HepG2 (cell line): ENCODE data around the gene HELT. TPM values are rescaled to one million over a fixed set of nuclear protein-coding genes. Genes with fewer than 3 reads are reported as not detected.

Source experiments
- ATAC-seq: fragments of 200-7000 bp; cut with Tn5 transposase; 3 replicates; pipeline ENCODE4 v1.9.1; 2020; ENCODE audit warnings: mild to moderate bottlenecking, moderate library complexity
- BruUV-seq: library from RNA; stranded (reverse); fragments of 400-500 nt; replicated peaks from 2 replicates; lab custom pipeline; 2021; lab: Mats Ljungman, UMichigan
- CTCF ChIA-PET: fragments of 300-600 bp; formaldehyde crosslinking; extraction: SDS; loops from one replicate; lab custom pipeline; 2021; ENCODE audit warnings: low total read pairs, inconsistent platforms, low intra/inter-chr PET ratio; lab: Yijun Ruan, JAX
- POLR2A ChIA-PET: fragments of 350-600 bp; sonication (Branson Sonifier 250); formaldehyde crosslinking; loops from one replicate; lab custom pipeline; 2020; ENCODE audit warnings: antibody characterized with exemption, inconsistent platforms; lab: Yijun Ruan, JAX
- DNase-seq: peaks from one replicate; pipeline ENCODE4 v3.0.0-alpha.2; 2015; ENCODE audit warnings: low spot score
- FAIRE-seq: peaks from 3 replicates; lab custom pipeline; 2011; peaks lifted over from hg19 to GRCh38; lab: Jason Lieb, UNC
- H2AFZ ChIP-seq: one replicate; pipeline ENCODE4 v1.6.1; 2011; ENCODE audit warnings: low read length, inconsistent platforms
- H3K27ac ChIP-seq: fragments of 300-600 bp; 3 replicates; pipeline ENCODE4 v1.8.0; 2011; ENCODE audit warnings: mixed run types, mild to moderate bottlenecking, mixed read lengths, low read length, inconsistent platforms; ENCODE audit not compliant: insufficient read depth; ENCODE audit errors: extremely low read length
- H3K27me3 ChIP-seq, 2 experiments: fragments of 200-600 bp in 1 of 2; 2 replicates in 1 of 2; 3 replicates in 1 of 2; pipeline versions ENCODE4 v1.6.0 to v1.8.0; 2011; ENCODE audit warnings: low read length in 2 of 2, mild to moderate bottlenecking in 2 of 2, moderate library complexity in 2 of 2, inconsistent platforms in 1 of 2; ENCODE audit not compliant: insufficient read depth in 2 of 2, control insufficient read depth in 1 of 2
- H3K36me3 ChIP-seq, 2 experiments: fragments of 200-600 bp in 1 of 2; replicated peaks in 1 of 2; 2 replicates in 1 of 2; 3 replicates in 1 of 2; pipeline versions ENCODE4 v1.5.1 to v1.8.0; 2011; ENCODE audit warnings: low read length in 2 of 2, inconsistent platforms in 1 of 2; ENCODE audit not compliant: insufficient read depth in 2 of 2, control insufficient read depth in 1 of 2
- H3K4me1 ChIP-seq: 2 replicates; pipeline ENCODE4 v1.5.1; 2012; ENCODE audit warnings: low read length, inconsistent platforms; ENCODE audit not compliant: insufficient read depth
- H3K4me2 ChIP-seq: 2 replicates; pipeline ENCODE4 v1.6.0; 2011; ENCODE audit warnings: low read depth, low read length, inconsistent platforms
- H3K4me3 ChIP-seq, 3 experiments: fragments of 200-600 bp in 1 of 3; sonication (generic), shearing (Covaris generic) in 1 of 3; replicated peaks in 1 of 3; 2 replicates each; pipeline ENCODE4 v1.5.1; 2011 to 2016; ENCODE audit warnings: low read length in 3 of 3, inconsistent platforms in 2 of 3, low read depth in 2 of 3, mild to moderate bottlenecking in 2 of 3, control low read depth in 1 of 3, mixed read lengths in 1 of 3; ENCODE audit not compliant: insufficient read depth in 1 of 3
- H3K79me2 ChIP-seq: one replicate; pipeline ENCODE4 v1.6.1; 2011; ENCODE audit warnings: low read length, inconsistent platforms; ENCODE audit not compliant: insufficient read depth
- H3K9ac ChIP-seq: 2 replicates; pipeline ENCODE4 v1.6.0; 2011; ENCODE audit warnings: mild to moderate bottlenecking, low read depth, low read length, inconsistent platforms; ENCODE audit not compliant: insufficient read depth
- H3K9me3 ChIP-seq: 2 replicates; pipeline ENCODE4 v1.5.1; 2012; ENCODE audit warnings: mild to moderate bottlenecking, low read length
- H4K20me1 ChIP-seq: 2 replicates; pipeline ENCODE4 v1.6.0; 2011; ENCODE audit warnings: inconsistent platforms, mild to moderate bottlenecking, low read length, moderate library complexity; ENCODE audit not compliant: insufficient read depth
- JARID2 ChIP-seq: sonication (generic); formaldehyde crosslinking; IDR thresholded peaks from 2 replicates; pipeline ENCODE4 v1.8.1; 2023; ENCODE audit warnings: missing genetic modification reagents, inconsistent platforms; ENCODE audit not compliant: insufficient replicate concordance
- MXI1 ChIP-seq: IDR thresholded peaks from 3 replicates; pipeline ENCODE4 v1.6.1; 2012; ENCODE audit warnings: low read depth, low read length, inconsistent platforms, borderline replicate concordance
- PPARG ChIP-seq: conservative IDR thresholded peaks from 2 replicates; pipeline ENCODE4 v1.6.1; 2016; ENCODE audit warnings: missing biosample characterization, missing genetic modification reagents
- SMC3 ChIP-seq: IDR thresholded peaks from 2 replicates; pipeline ENCODE4 v1.6.1; 2011; ENCODE audit warnings: low read length, improper control_type of control experiment
- STAG1 ChIP-seq: sonication (generic); formaldehyde crosslinking; IDR thresholded peaks from 2 replicates; pipeline ENCODE4 v1.4.0; 2020; ENCODE audit warnings: missing genetic modification reagents
- ZNF3 ChIP-seq: IDR thresholded peaks from 2 replicates; pipeline ENCODE4 v1.7.0; 2017; ENCODE audit warnings: inconsistent platforms
- WGBS: methylation state at CpG from one replicate; pipeline ENCODE4 v1.1.6; 2017; ENCODE audit warnings: low lambda C conversion rate; 5-methylcytosine and 5-hydroxymethylcytosine counted together
- in situ Hi-C: cut with HindIII; loops from 2 replicates; pipeline ENCODE4 v1.10.0; 2017; ENCODE audit warnings: low pct_unique_long_range_greater_than_20kb; ENCODE audit not compliant: extremely low pct_ligation_motif_present
- intact Hi-C: fragments of 100-400 bp; cut with micrococcal nuclease; formaldehyde crosslinking; loops from one replicate; pipeline ENCODE4 v1.10.0; 2022; ENCODE audit not compliant: unreplicated experiment
- polyA plus RNA-seq, 8 experiments: library from polyadenylated mRNA; depleted of rRNA in 3 of 8; stranded (reverse) in 7 of 8; unstranded in 1 of 8; fragments of >200 nt; fragmentation: Illumina TruSeq in 4 of 8; extraction: Trizol in 4 of 8; gene quantifications; 2 replicates each; pipeline versions ENCODE4 v1.2.1 to v1.2.3, GENCODE V29; 2011 to 2016; ENCODE audit warnings: low read depth in 4 of 8, missing spikeins in 1 of 8, mixed read lengths in 1 of 8; ENCODE audit not compliant: insufficient read depth in 1 of 8
- total RNA-seq, 5 experiments: library from RNA; depleted of rRNA; stranded (reverse); fragments of >200 nt; fragmentation: Illumina TruSeq; extraction: Trizol; gene quantifications; 2 replicates each; pipeline ENCODE4 v1.2.3, GENCODE V29; 2016; ENCODE audit warnings: low read depth in 1 of 5
- TF ChIP-seq, protein P1 (sequence below): sonication (generic); formaldehyde crosslinking; IDR thresholded peaks from 2 replicates; pipeline ENCODE4 v1.5.0; 2020; ENCODE audit warnings: mild to moderate bottlenecking, missing genetic modification reagents, moderate library complexity
- TF ChIP-seq, protein P2 (sequence below): sonication (generic); formaldehyde crosslinking; IDR thresholded peaks from 2 replicates; pipeline ENCODE4 v1.4.0; 2020; ENCODE audit warnings: mild to moderate bottlenecking, low read depth, missing genetic modification reagents
- TF ChIP-seq, protein P3 (sequence below): IDR thresholded peaks from 2 replicates; pipeline ENCODE4 v1.6.1; 2018; ENCODE audit warnings: missing genetic modification reagents
- TF ChIP-seq, protein P4 (sequence below): sonication (generic); formaldehyde crosslinking; IDR thresholded peaks from 2 replicates; pipeline ENCODE4 v1.4.0; 2020; ENCODE audit warnings: missing genetic modification reagents, borderline replicate concordance
- TF ChIP-seq, protein P5 (sequence below): sonication (generic); formaldehyde crosslinking; IDR thresholded peaks from 2 replicates; pipeline ENCODE4 v1.5.0; 2020; ENCODE audit warnings: missing genetic modification reagents

HELT gene
- total and polyA plus RNA-seq, 2 of the 13 experiments (the other 11 are each of a cell fraction or from before 2014, with no cell fraction given) = not detected

DNA sequence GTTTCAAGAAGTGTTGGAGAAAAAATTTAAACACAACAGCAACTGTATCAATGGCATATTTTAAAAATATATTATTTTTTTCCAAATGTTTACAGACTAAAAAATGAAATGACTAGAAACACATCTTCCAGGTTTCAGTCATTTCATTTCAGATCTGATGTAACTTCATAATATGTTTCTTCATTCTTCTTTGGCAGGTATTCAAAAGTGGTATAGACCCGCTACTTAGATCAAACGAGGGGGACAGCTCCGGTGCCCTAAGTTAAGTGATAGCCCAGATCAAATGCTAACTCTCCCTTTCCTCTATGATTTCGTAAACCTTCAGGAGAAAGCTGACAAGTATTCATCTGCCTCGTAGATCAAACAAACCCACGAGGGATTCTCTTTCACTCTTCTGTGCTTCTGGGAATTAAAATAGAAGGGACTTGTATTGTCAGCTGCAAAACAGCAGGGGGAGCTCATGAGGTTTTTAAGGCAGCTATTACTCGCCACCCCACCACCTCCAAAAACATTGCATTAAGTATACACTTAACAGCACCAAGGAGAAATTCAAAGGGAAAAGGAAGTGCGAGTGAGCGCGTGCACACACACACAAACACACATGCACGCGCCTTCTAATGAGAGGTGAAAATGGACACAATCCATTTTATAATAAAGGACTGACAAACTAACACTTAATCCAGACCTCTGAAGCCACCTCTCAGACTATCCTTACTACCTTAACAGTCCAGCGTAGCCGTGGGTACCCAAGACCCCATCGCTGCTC lies 21.4 kb downstream of the HELT start:
- ChIA-PET CTCF (interaction anchor here (2.5 to 4.2 kb wide), 2 partner anchors 56 to 95 kb away, joined by 19 to 32 read pairs; no protein-coding TSS in a partner anchor), POLR2A (interaction anchor here (0.9 to 1.0 kb wide), 2 partner anchors 57 to 103 kb away, joined by 3 to 5 read pairs; partner anchors contain the start of gene SLC25A4)
- Histone ChIP-seq H3K79me2 (no peaks in the 10 kb centered on the region), H3K9me3 (peaks cover 8% of the 10 kb centered on the region; the same call in 1 of the 2 replicates), H3K27ac (no peak overlapping the region), H3K9ac (no peak overlapping the region), H3K27me3 (peaks cover 0 to 15% of the 10 kb centered on the region in 2 experiments; a peak in 1 of 5 replicates), H3K4me3 (0 out of 6 replicates have a peak overlapping the region, but pooled peaks of 1 of the 3 experiments have one; percentile 15), H4K20me1 (no peaks in the 10 kb centered on the region), H3K4me2 (peak overlapping the region; percentile 21), H3K4me1 (0 out of 2 replicates have a peak, but pooled peaks cover 6% of the 10 kb centered on the region), H3K36me3 (no peaks in the 10 kb centered on the region), H2AFZ (no peak overlapping the region)
- ATAC-seq = peak; percentile 77
- DNase-seq = peak; percentile 30
- BruUV-seq = no TSS peak
- peak; percentile 60 for FAIRE-seq
- in situ Hi-C loops (loop anchor here (5.0 to 25.0 kb wide), 2 partner anchors 98 to 998 kb away; no protein-coding TSS in a partner anchor), intact Hi-C loops (loop anchor here (1.0 kb wide), 2 partner anchors 57 to 95 kb away; no protein-coding TSS in a partner anchor)
- 14% methylated on average over 15 of the region's 15 CpGs for WGBS
- TF ChIP-seq, protein P1, sequence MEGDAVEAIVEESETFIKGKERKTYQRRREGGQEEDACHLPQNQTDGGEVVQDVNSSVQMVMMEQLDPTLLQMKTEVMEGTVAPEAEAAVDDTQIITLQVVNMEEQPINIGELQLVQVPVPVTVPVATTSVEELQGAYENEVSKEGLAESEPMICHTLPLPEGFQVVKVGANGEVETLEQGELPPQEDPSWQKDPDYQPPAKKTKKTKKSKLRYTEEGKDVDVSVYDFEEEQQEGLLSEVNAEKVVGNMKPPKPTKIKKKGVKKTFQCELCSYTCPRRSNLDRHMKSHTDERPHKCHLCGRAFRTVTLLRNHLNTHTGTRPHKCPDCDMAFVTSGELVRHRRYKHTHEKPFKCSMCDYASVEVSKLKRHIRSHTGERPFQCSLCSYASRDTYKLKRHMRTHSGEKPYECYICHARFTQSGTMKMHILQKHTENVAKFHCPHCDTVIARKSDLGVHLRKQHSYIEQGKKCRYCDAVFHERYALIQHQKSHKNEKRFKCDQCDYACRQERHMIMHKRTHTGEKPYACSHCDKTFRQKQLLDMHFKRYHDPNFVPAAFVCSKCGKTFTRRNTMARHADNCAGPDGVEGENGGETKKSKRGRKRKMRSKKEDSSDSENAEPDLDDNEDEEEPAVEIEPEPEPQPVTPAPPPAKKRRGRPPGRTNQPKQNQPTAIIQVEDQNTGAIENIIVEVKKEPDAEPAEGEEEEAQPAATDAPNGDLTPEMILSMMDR = peak; percentile 74
- TF ChIP-seq SMC3 (peak; percentile 79), JARID2 (CRISPR knock-in tag) (no peak), STAG1 (CRISPR knock-in tag) (peak; percentile 61), ZNF3 (no peak), MXI1 (no peak), PPARG (CRISPR knock-in tag) (no peak)
- TF ChIP-seq, protein P2, sequence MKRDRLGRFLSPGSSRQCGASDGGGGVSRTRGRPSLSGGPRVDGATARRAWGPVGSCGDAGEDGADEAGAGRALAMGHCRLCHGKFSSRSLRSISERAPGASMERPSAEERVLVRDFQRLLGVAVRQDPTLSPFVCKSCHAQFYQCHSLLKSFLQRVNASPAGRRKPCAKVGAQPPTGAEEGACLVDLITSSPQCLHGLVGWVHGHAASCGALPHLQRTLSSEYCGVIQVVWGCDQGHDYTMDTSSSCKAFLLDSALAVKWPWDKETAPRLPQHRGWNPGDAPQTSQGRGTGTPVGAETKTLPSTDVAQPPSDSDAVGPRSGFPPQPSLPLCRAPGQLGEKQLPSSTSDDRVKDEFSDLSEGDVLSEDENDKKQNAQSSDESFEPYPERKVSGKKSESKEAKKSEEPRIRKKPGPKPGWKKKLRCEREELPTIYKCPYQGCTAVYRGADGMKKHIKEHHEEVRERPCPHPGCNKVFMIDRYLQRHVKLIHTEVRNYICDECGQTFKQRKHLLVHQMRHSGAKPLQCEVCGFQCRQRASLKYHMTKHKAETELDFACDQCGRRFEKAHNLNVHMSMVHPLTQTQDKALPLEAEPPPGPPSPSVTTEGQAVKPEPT (CRISPR knock-in tag) = peak; percentile 66; the same call in 1 of the 2 replicates
- TF ChIP-seq, protein P3, sequence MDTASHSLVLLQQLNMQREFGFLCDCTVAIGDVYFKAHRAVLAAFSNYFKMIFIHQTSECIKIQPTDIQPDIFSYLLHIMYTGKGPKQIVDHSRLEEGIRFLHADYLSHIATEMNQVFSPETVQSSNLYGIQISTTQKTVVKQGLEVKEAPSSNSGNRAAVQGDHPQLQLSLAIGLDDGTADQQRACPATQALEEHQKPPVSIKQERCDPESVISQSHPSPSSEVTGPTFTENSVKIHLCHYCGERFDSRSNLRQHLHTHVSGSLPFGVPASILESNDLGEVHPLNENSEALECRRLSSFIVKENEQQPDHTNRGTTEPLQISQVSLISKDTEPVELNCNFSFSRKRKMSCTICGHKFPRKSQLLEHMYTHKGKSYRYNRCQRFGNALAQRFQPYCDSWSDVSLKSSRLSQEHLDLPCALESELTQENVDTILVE (CRISPR knock-in tag) = no peak
- TF ChIP-seq, protein P4, sequence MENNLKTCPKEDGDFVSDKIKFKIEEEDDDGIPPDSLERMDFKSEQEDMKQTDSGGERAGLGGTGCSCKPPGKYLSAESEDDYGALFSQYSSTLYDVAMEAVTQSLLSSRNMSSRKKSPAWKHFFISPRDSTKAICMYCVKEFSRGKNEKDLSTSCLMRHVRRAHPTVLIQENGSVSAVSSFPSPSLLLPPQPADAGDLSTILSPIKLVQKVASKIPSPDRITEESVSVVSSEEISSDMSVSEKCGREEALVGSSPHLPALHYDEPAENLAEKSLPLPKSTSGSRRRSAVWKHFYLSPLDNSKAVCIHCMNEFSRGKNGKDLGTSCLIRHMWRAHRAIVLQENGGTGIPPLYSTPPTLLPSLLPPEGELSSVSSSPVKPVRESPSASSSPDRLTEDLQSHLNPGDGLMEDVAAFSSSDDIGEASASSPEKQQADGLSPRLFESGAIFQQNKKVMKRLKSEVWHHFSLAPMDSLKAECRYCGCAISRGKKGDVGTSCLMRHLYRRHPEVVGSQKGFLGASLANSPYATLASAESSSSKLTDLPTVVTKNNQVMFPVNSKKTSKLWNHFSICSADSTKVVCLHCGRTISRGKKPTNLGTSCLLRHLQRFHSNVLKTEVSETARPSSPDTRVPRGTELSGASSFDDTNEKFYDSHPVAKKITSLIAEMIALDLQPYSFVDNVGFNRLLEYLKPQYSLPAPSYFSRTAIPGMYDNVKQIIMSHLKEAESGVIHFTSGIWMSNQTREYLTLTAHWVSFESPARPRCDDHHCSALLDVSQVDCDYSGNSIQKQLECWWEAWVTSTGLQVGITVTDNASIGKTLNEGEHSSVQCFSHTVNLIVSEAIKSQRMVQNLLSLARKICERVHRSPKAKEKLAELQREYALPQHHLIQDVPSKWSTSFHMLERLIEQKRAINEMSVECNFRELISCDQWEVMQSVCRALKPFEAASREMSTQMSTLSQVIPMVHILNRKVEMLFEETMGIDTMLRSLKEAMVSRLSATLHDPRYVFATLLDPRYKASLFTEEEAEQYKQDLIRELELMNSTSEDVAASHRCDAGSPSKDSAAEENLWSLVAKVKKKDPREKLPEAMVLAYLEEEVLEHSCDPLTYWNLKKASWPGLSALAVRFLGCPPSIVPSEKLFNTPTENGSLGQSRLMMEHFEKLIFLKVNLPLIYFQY (CRISPR knock-in tag) = no peak
- TF ChIP-seq, protein P5, sequence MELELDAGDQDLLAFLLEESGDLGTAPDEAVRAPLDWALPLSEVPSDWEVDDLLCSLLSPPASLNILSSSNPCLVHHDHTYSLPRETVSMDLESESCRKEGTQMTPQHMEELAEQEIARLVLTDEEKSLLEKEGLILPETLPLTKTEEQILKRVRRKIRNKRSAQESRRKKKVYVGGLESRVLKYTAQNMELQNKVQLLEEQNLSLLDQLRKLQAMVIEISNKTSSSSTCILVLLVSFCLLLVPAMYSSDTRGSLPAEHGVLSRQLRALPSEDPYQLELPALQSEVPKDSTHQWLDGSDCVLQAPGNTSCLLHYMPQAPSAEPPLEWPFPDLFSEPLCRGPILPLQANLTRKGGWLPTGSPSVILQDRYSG = no peak
